ENCODE measurements around the gene PDE1A. TPM values are rescaled to one million over a fixed set of nuclear protein-coding genes. Genes with fewer than 3 reads are reported as not detected.

PDE1A gene
- total RNA-seq, 1 experiment from 2014 or later = 0.11 TPM

- H3K27me3 ChIP-seq (ENCODE audit: insufficient read depth, low read depth) = no peaks in the 10 kb centered on the region
- H3K9me2 ChIP-seq (ENCODE audit: insufficient read depth) = no peaks in the 10 kb centered on the region
- no TSS peak for BruUV-seq (replicated peaks)
- ChIA-PET POLR2A (ENCODE audit: unreplicated experiment) (interaction anchor here (0.7 kb wide), 1 partner anchor 63 kb away, joined by 3 read pairs; no protein-coding TSS in a partner anchor), CTCF (no interaction called here)
- H3K4me3 ChIP-seq = no peak overlapping the region
- no peak overlapping the region for H3K27ac ChIP-seq
- no peaks in the 10 kb centered on the region for H3K36me3 ChIP-seq (ENCODE audit: low read depth)
- TF ChIP-seq CTCF (conservative IDR thresholded peaks at IDR 0.05) = no peak
- no peak for TF ChIP-seq EZH2 (IDR thresholded peaks at IDR 0.05; ENCODE audit: low read depth)
- intact Hi-C loops (cut with micrococcal nuclease; ENCODE audit: unreplicated experiment) = no loop called here
- H3K4me1 ChIP-seq (replicated peaks; ENCODE audit: insufficient read depth) = no peaks in the 10 kb centered on the region
- H3K9me3 ChIP-seq (ENCODE audit: insufficient read depth, low read depth) = no peaks in the 10 kb centered on the region
- no peaks in the 10 kb centered on the region for H3K79me2 ChIP-seq (ENCODE audit: low read depth)
- H3K4me2 ChIP-seq = no peak overlapping the region
- no peaks in the 10 kb centered on the region for H4K20me1 ChIP-seq (ENCODE audit: insufficient read depth)
- H3F3A ChIP-seq (ENCODE audit: insufficient read depth, low read depth) = no peaks in the 10 kb centered on the region
- no peak for DNase-seq
- H2AFZ ChIP-seq = no peak overlapping the region
Measured at GRCh38 chr2:182166841-182167240, 260.0 kb downstream of the PDE1A start.

- H3K79me2 ChIP-seq (ENCODE audit: low read depth) = no peaks in the 10 kb centered on the region
- H3K36me3 ChIP-seq (ENCODE audit: low read depth) = no peaks in the 10 kb centered on the region
- no peaks in the 10 kb centered on the region for H3K27me3 ChIP-seq (ENCODE audit: insufficient read depth, low read depth)
- H3K27ac ChIP-seq = no peak overlapping the region
- no peak overlapping the region for H2AFZ ChIP-seq
- H4K20me1 ChIP-seq (ENCODE audit: insufficient read depth) = no peaks in the 10 kb centered on the region
- no peaks in the 10 kb centered on the region for H3K9me3 ChIP-seq (ENCODE audit: insufficient read depth, low read depth)
- H3K4me1 ChIP-seq (replicated peaks; ENCODE audit: insufficient read depth) = no peaks in the 10 kb centered on the region
- no peaks in the 10 kb centered on the region for H3K9me2 ChIP-seq (ENCODE audit: insufficient read depth)
- intact Hi-C loops (cut with micrococcal nuclease; ENCODE audit: unreplicated experiment) = no loop called here
- H3F3A ChIP-seq (ENCODE audit: insufficient read depth, low read depth) = no peaks in the 10 kb centered on the region
- DNase-seq = no peak
- H3K4me3 ChIP-seq = no peak overlapping the region
- ChIA-PET CTCF (no interaction called here), POLR2A (ENCODE audit: unreplicated experiment) (interaction anchor here (0.7 kb wide), 1 partner anchor 63 kb away, joined by 3 read pairs; no protein-coding TSS in a partner anchor)
- BruUV-seq (replicated peaks) = no TSS peak
- TF ChIP-seq CTCF (conservative IDR thresholded peaks at IDR 0.05) (no peak), EZH2 (IDR thresholded peaks at IDR 0.05; ENCODE audit: low read depth) (no peak)
- H3K4me2 ChIP-seq = no peak overlapping the region
Measured at GRCh38 chr2:182166406-182166805, 260.4 kb downstream of the PDE1A start.

- no peaks in the 10 kb centered on the region for H3K79me2 ChIP-seq (ENCODE audit: low read depth)
- DNase-seq = no peak
- BruUV-seq (replicated peaks) = no TSS peak
- no peaks in the 10 kb centered on the region for H3K9me2 ChIP-seq (ENCODE audit: insufficient read depth)
- H3K27me3 ChIP-seq (ENCODE audit: insufficient read depth, low read depth) = no peaks in the 10 kb centered on the region
- POLR2A ChIA-PET (ENCODE audit: unreplicated experiment) = no interaction called here
- intact Hi-C loops (cut with micrococcal nuclease; ENCODE audit: unreplicated experiment) = no loop called here
- no peaks in the 10 kb centered on the region for H4K20me1 ChIP-seq (ENCODE audit: insufficient read depth)
- no peak overlapping the region for H3K4me3 ChIP-seq
- H3K4me1 ChIP-seq (replicated peaks; ENCODE audit: insufficient read depth) = no peaks in the 10 kb centered on the region
- no peaks in the 10 kb centered on the region for H3K9me3 ChIP-seq (ENCODE audit: insufficient read depth, low read depth)
- no peaks in the 10 kb centered on the region for H3F3A ChIP-seq (ENCODE audit: insufficient read depth, low read depth)
- H2AFZ ChIP-seq = no peak overlapping the region
- H3K27ac ChIP-seq = no peak overlapping the region
- CTCF ChIA-PET = interaction anchor here (0.6 kb wide), 1 partner anchor 1434 kb away, joined by 3 read pairs; no protein-coding TSS in a partner anchor
- H3K4me2 ChIP-seq = no peak overlapping the region
- H3K36me3 ChIP-seq (ENCODE audit: low read depth) = no peaks in the 10 kb centered on the region
- TF ChIP-seq CTCF (conservative IDR thresholded peaks at IDR 0.05) = no peak
- TF ChIP-seq EZH2 (IDR thresholded peaks at IDR 0.05; ENCODE audit: low read depth) = no peak
Measured at GRCh38 chr2:182165202-182165601, 261.6 kb downstream of the PDE1A start.
